ENCODE measurements around the gene TPCN2.

The TPCN2 gene

GRCh38 chr11:69057236-69057635 lies 8.5 kb downstream of the TPCN2 start:
- no peak for DNase-seq (ENCODE audit: low read depth, low spot score)

GRCh38 chr11:69057801-69058200 lies 9.1 kb downstream of the TPCN2 start:
- no peak for DNase-seq (ENCODE audit: low read depth, low spot score)

GRCh38 chr11:69058511-69059270 lies 10.0 kb downstream of the TPCN2 start:
- no peak for DNase-seq (ENCODE audit: low read depth, low spot score)

- no peak for DNase-seq (ENCODE audit: low read depth, low spot score)
These were observed 10.7 kb downstream of the TPCN2 start for GRCh38 chr11:69059429-69059828.

- no peak for DNase-seq (ENCODE audit: low read depth, low spot score)
These were observed 11.3 kb downstream of the TPCN2 start for GRCh38 chr11:69059985-69060384.

GRCh38 chr11:69060806-69061712 lies 12.3 kb downstream of the TPCN2 start:
- no peak for DNase-seq (ENCODE audit: low read depth, low spot score)

GRCh38 chr11:69061713-69062053 lies 13.0 kb downstream of the TPCN2 start:
- DNase-seq (ENCODE audit: low read depth, low spot score) = no peak

- DNase-seq (ENCODE audit: low read depth, low spot score) = no peak
These were observed 13.6 kb downstream of the TPCN2 start for GRCh38 chr11:69062169-69062855.

GRCh38 chr11:69062873-69063651 lies 14.3 kb downstream of the TPCN2 start:
- no peak for DNase-seq (ENCODE audit: low read depth, low spot score)

GRCh38 chr11:69063652-69064260 lies 15.0 kb downstream of the TPCN2 start:
- no peak for DNase-seq (ENCODE audit: low read depth, low spot score)

GRCh38 chr11:69064394-69064957 lies 15.7 kb downstream of the TPCN2 start:
- no peak for DNase-seq (ENCODE audit: low read depth, low spot score)

GRCh38 chr11:69065147-69065710 lies 16.5 kb downstream of the TPCN2 start:
- no peak for DNase-seq (ENCODE audit: low read depth, low spot score)

GRCh38 chr11:69066122-69067112 lies 17.7 kb downstream of the TPCN2 start:
- DNase-seq (ENCODE audit: low read depth, low spot score) = no peak

GRCh38 chr11:69067200-69067599 lies 18.5 kb downstream of the TPCN2 start:
- no peak for DNase-seq (ENCODE audit: low read depth, low spot score)

GRCh38 chr11:69071086-69071800 lies 22.5 kb downstream of the TPCN2 start:
- DNase-seq (ENCODE audit: low read depth, low spot score) = no peak

- no peak for DNase-seq (ENCODE audit: low read depth, low spot score)
These were observed 23.2 kb downstream of the TPCN2 start for GRCh38 chr11:69071956-69072355.

GRCh38 chr11:69073469-69073868 lies 24.7 kb downstream of the TPCN2 start:
- no peak for DNase-seq (ENCODE audit: low read depth, low spot score)

- DNase-seq (ENCODE audit: low read depth, low spot score) = no peak
These were observed 25.8 kb downstream of the TPCN2 start for GRCh38 chr11:69074375-69075140.
